HEK293T (cell line): ENCODE data around the gene ANKS1B.

Experiments used
- ARNT ChIP-seq: fragments of 450-650 bp; IDR thresholded peaks from 2 replicates; pipeline ENCODE4 v1.6.1; 2017; ENCODE audit warnings: mild to moderate bottlenecking
- BHLHE40 ChIP-seq: fragments of 450-650 bp; IDR thresholded peaks from 2 replicates; pipeline ENCODE4 v1.6.1; 2016; ENCODE audit warnings: mild to moderate bottlenecking, moderate library complexity, borderline replicate concordance
- CTBP1 ChIP-seq: fragments of 450-650 bp; IDR thresholded peaks from 2 replicates; pipeline ENCODE4 v1.6.1; 2016; ENCODE audit warnings: borderline replicate concordance
- ELF4 ChIP-seq: fragments of 450-650 bp; IDR thresholded peaks from 2 replicates; pipeline ENCODE4 v1.6.1; 2017; ENCODE audit warnings: antibody characterized with exemption
- FOXA1 ChIP-seq: fragments of 450-650 bp; IDR thresholded peaks from 2 replicates; pipeline ENCODE4 v1.6.1; 2016; ENCODE audit warnings: mild to moderate bottlenecking
- FOXK2 ChIP-seq: fragments of 450-650 bp; IDR thresholded peaks from 2 replicates; pipeline ENCODE4 v1.6.1; 2016; ENCODE audit warnings: mild to moderate bottlenecking
- FOXM1 ChIP-seq: fragments of 450-650 bp; IDR thresholded peaks from 2 replicates; pipeline ENCODE4 v1.6.1; 2017; ENCODE audit warnings: mild to moderate bottlenecking, borderline replicate concordance
- HDGF ChIP-seq: fragments of 450-650 bp; IDR thresholded peaks from 2 replicates; pipeline ENCODE4 v1.6.1; 2017; ENCODE audit warnings: antibody characterized with exemption, borderline replicate concordance
- LEF1 ChIP-seq: fragments of 450-650 bp; IDR thresholded peaks from 2 replicates; pipeline ENCODE4 v1.6.1; 2017; ENCODE audit warnings: mild to moderate bottlenecking, borderline replicate concordance
- PKNOX1 ChIP-seq: fragments of 450-650 bp; IDR thresholded peaks from 2 replicates; pipeline ENCODE4 v1.6.1; 2016
- SP1 ChIP-seq: fragments of 450-650 bp; IDR thresholded peaks from 2 replicates; pipeline ENCODE4 v1.6.1; 2017
- SUZ12 ChIP-seq: fragments of 450-650 bp; IDR thresholded peaks from 2 replicates; pipeline ENCODE4 v1.6.1; 2016; ENCODE audit warnings: mild to moderate bottlenecking
- TARDBP ChIP-seq: fragments of 450-650 bp; IDR thresholded peaks from 2 replicates; pipeline ENCODE4 v1.6.1; 2016
- ZNF384 ChIP-seq: fragments of 450-650 bp; IDR thresholded peaks from 2 replicates; pipeline ENCODE4 v1.6.1; 2016

DNA sequence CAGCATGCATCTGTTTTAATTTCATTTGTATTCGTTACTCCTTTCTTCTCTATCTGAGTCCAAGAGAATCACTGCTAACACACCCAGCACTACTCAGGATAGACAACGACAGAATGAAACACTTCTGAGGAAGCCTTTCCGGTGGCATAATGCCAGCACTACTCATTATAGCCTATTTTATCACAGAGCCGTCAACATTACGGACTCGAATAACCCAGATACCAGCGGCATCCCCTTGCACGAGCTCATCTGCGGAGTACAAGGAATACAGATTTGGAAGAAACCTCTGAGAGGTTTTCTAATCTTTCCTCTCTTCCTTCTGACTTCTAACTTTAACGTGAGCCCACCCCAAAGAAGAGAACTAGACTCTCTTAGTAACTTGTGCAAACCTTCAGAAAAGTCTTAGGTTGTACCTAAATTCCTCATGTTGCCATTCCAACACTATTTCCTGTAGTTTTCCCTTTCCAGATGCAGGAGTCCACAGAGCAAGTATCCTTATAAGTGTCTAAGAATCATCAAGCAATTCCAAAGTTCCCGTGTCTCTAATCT is 1091.5 kb downstream of the ANKS1B start:
- TF ChIP-seq FOXM1 (no peak), FOXA1 (no peak), PKNOX1 (no peak), SP1 (no peak), HDGF (no peak), SUZ12 (no peak), ARNT (no peak), BHLHE40 (no peak), ZNF384 (no peak), TARDBP (no peak), CTBP1 (no peak), FOXK2 (no peak), LEF1 (no peak), ELF4 (no peak)
